ENCODE data around the gene RSL1D1.
A peak's percentile ranks its signal among the peaks of the same experiment; 100 is the strongest.

RSL1D1 gene

DNA sequence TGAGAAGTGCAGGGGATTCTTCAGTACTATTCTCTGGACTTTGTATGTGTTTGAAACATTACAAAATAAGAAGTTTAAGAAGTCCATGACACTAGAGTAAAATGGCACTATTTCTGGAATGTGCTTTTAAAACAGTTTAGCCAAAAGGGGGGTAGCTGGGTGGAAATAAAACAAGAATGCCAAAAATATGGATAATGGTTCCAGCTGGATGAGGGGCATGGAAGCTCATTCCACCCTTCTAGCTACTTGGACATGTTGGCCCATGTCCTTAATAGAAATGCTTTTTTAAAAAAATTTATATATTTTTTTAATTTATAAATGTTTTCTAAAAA is 67.3 kb downstream of the RSL1D1 start:
- no peak for DNase-seq (ENCODE audit: low read depth)
- peak overlapping the region; percentile 11 for H3K4me3 ChIP-seq (ENCODE audit: control insufficient read depth, low read depth, low read length)
- TF ChIP-seq, protein P1, sequence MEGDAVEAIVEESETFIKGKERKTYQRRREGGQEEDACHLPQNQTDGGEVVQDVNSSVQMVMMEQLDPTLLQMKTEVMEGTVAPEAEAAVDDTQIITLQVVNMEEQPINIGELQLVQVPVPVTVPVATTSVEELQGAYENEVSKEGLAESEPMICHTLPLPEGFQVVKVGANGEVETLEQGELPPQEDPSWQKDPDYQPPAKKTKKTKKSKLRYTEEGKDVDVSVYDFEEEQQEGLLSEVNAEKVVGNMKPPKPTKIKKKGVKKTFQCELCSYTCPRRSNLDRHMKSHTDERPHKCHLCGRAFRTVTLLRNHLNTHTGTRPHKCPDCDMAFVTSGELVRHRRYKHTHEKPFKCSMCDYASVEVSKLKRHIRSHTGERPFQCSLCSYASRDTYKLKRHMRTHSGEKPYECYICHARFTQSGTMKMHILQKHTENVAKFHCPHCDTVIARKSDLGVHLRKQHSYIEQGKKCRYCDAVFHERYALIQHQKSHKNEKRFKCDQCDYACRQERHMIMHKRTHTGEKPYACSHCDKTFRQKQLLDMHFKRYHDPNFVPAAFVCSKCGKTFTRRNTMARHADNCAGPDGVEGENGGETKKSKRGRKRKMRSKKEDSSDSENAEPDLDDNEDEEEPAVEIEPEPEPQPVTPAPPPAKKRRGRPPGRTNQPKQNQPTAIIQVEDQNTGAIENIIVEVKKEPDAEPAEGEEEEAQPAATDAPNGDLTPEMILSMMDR (IDR thresholded peaks at IDR 0.05; ENCODE audit: control insufficient read depth, insufficient read depth, low read depth, low read length, missing control alignments) = no peak

Measured in AG09309 (cell line).